B cell (primary cell): ENCODE data around the gene RIPOR2. TPM values are rescaled to one million over a fixed set of nuclear protein-coding genes. Genes with fewer than 3 reads are reported as not detected.

ENCODE experiments used
- ATAC-seq: fragments of 200-7000 bp; cut with Tn5 transposase; one replicate; pipeline ENCODE4 v1.10.0; 2021; ENCODE audit warnings: low read depth, mild to moderate bottlenecking, moderate number of reproducible peaks, moderate library complexity
- CTCF ChIA-PET: fragments of 350-600 bp; sonication (Branson Sonifier 250); formaldehyde crosslinking; loops from one replicate; lab custom pipeline; 2021; ENCODE audit warnings: antibody characterized with exemption, inconsistent platforms; lab: Charles Lee
- POLR2A ChIA-PET: fragments of 350-600 bp; sonication (Branson Sonifier 250); formaldehyde crosslinking; loops from one replicate; lab custom pipeline; 2021; ENCODE audit warnings: antibody characterized with exemption; lab: Charles Lee
- DNase-seq: peaks from one replicate; pipeline ENCODE4 v3.0.0; 2013
- H2AFZ ChIP-seq: 2 replicates; pipeline ENCODE4 v1.6.1; 2012; ENCODE audit warnings: mild to moderate bottlenecking, low read depth, low read length; ENCODE audit not compliant: insufficient read depth, poor library complexity, severe bottlenecking
- H3K27ac ChIP-seq, 2 donors: 1 replicate in 1 of 2; 2 replicates in 1 of 2; pipeline ENCODE4 v1.5.1; 2012 to 2013; ENCODE audit warnings: low read length in 2 of 2, mild to moderate bottlenecking in 2 of 2, moderate library complexity in 1 of 2
- H3K27me3 ChIP-seq, 4 experiments: fragments of 200-600 bp in 1 of 4; sonication (generic) in 1 of 4; replicated peaks in 1 of 4; 1 replicate in 2 of 4; 2 replicates in 2 of 4; pipeline versions ENCODE4 v1.6.1 to v1.7.0; 2013 to 2016; ENCODE audit warnings: low read length in 3 of 4, mild to moderate bottlenecking in 2 of 4, mixed read lengths in 1 of 4, moderate library complexity in 1 of 4; ENCODE audit not compliant: insufficient read depth in 4 of 4, control insufficient read depth in 3 of 4; ENCODE audit errors: control extremely low read depth in 1 of 4
- H3K36me3 ChIP-seq, 2 experiments: replicated peaks in 1 of 2; 1 replicate in 1 of 2; 2 replicates in 1 of 2; pipeline versions ENCODE4 v1.6.1 to v1.7.1; 2013; ENCODE audit warnings: low read length in 1 of 2; ENCODE audit not compliant: insufficient read depth in 2 of 2, control insufficient read depth in 1 of 2; ENCODE audit errors: control extremely low read depth in 1 of 2, extremely low read depth in 1 of 2
- H3K4me1 ChIP-seq, 2 donors: fragments of 200-600 bp in 1 of 2; sonication (generic) in 1 of 2; 1 replicate in 1 of 2; 2 replicates in 1 of 2; pipeline versions ENCODE4 v1.5.1 to v1.6.1; 2013 to 2017; ENCODE audit warnings: low read length in 2 of 2; ENCODE audit not compliant: control insufficient read depth in 2 of 2, insufficient read depth in 2 of 2
- H3K4me2 ChIP-seq: replicated peaks from 2 replicates; pipeline ENCODE3; 2012; ENCODE audit warnings: mild to moderate bottlenecking, low read depth, low read length; ENCODE audit not compliant: poor library complexity, severe bottlenecking
- H3K4me3 ChIP-seq, 5 experiments: fragments of 200-600 bp in 1 of 5; sonication (generic) in 1 of 5; 1 replicate in 3 of 5; 2 replicates in 2 of 5; pipeline versions ENCODE4 v1.5.1 to v1.7.0; 2011 to 2016; ENCODE audit warnings: low read length in 4 of 5, mild to moderate bottlenecking in 4 of 5, low read depth in 2 of 5, control low read depth in 1 of 5, moderate library complexity in 1 of 5; ENCODE audit not compliant: insufficient read depth in 1 of 5; ENCODE audit errors: control extremely low read depth in 1 of 5, extremely low read depth in 1 of 5
- H3K79me2 ChIP-seq: fragments of 200-600 bp; sonication (generic); one replicate; pipeline ENCODE4 v1.6.0; 2016; ENCODE audit warnings: low read length; ENCODE audit not compliant: control insufficient read depth, insufficient read depth
- H3K9ac ChIP-seq: fragments of 200-600 bp; sonication (generic); 2 replicates; pipeline ENCODE4 v1.6.1; 2017; ENCODE audit warnings: mild to moderate bottlenecking, low read length, moderate library complexity
- H3K9me3 ChIP-seq, 3 donors: one replicate each; pipeline versions ENCODE4 v1.6.1 to v1.7.1; 2013; ENCODE audit warnings: low read length in 2 of 3; ENCODE audit not compliant: control insufficient read depth in 2 of 3, insufficient read depth in 1 of 3; ENCODE audit errors: control extremely low read depth in 1 of 3
- H4K20me1 ChIP-seq: 2 replicates; pipeline ENCODE4 v1.6.0; 2012; ENCODE audit warnings: mild to moderate bottlenecking, low read length; ENCODE audit not compliant: insufficient read depth, control insufficient read depth, poor library complexity, severe bottlenecking
- H3K27ac Mint-ChIP-seq: one replicate; pipeline ENCODE4 v1.8.0; 2021; ENCODE audit warnings: mixed read lengths
- H3K27me3 Mint-ChIP-seq: one replicate; pipeline ENCODE4 v1.8.0; 2021; ENCODE audit warnings: mixed read lengths
- H3K4me1 Mint-ChIP-seq: one replicate; pipeline ENCODE4 v1.8.0; 2021; ENCODE audit warnings: mixed read lengths
- H3K4me3 Mint-ChIP-seq: one replicate; pipeline ENCODE4 v1.8.0; 2021; ENCODE audit warnings: mixed read lengths
- H3K9me3 Mint-ChIP-seq: one replicate; pipeline ENCODE4 v1.8.0; 2022; ENCODE audit warnings: mixed read lengths; ENCODE audit not compliant: insufficient read depth
- CTCF ChIP-seq: fragments of 200-600 bp; IDR thresholded peaks from one replicate; pipeline ENCODE4 v1.8.0; 2022; ENCODE audit warnings: antibody characterized with exemption, mild to moderate bottlenecking
- EZH2 ChIP-seq: IDR thresholded peaks from 2 replicates; pipeline ENCODE4 v1.6.1; 2012; ENCODE audit warnings: borderline replicate concordance, low read depth, mild to moderate bottlenecking, moderate library complexity, low read length; ENCODE audit not compliant: insufficient read depth, poor library complexity, severe bottlenecking
- WGBS: methylation state at CpG from one replicate; pipeline ENCODE4 v1.1.5; 2013; ENCODE audit warnings: missing lambda C conversion rate; ENCODE audit not compliant: insufficient coverage; 5-methylcytosine and 5-hydroxymethylcytosine counted together
- intact Hi-C: fragments of 100-400 bp; cut with micrococcal nuclease; formaldehyde crosslinking; loops from one replicate; pipeline ENCODE4 v1.10.0; 2022
- polyA plus RNA-seq: library from polyadenylated mRNA; depleted of rRNA; stranded (reverse); fragments of >200 nt; gene quantifications from 2 replicates; pipeline ENCODE4 v1.2.3, GENCODE V29; 2012
- total RNA-seq, 2 donors: library from RNA; stranded (reverse); fragments of 120-200 nt in 1 of 2; gene quantifications; 1 replicate in 1 of 2; 2 replicates in 1 of 2; pipeline versions ENCODE4 v1.2.3 to v1.2.4, GENCODE V29; 2013 to 2022

Gene RIPOR2
- total and polyA plus RNA-seq, 2 donors (not counting 1 experiment from before 2014, with no cell fraction given), result 300 to 430 TPM

GRCh38 chr6:24957199-24957598 is 21.4 kb upstream of the RIPOR2 start:
- Histone ChIP-seq H3K4me2 (peak overlapping the region; percentile 40), H3K9me3 (peaks cover 0 to 13% (median 6%) of the 10 kb centered on the region in 3 donors), H3K27me3 (no peaks in the 10 kb centered on the region), H3K79me2 (peaks cover 79% of the 10 kb centered on the region), H3K27ac (peak overlapping the region; percentile 12 to 70), H4K20me1 (no peaks in the 10 kb centered on the region), H3K36me3 (no peaks in the 10 kb centered on the region), H3K4me3 (peak overlapping the region in 1 of 5 experiments; percentile 25), H2AFZ (no peak overlapping the region), H3K9ac (no peak overlapping the region), H3K4me1 (peaks cover 81 to 84% of the 10 kb centered on the region in 2 donors)
- H3K27me3 Mint-ChIP-seq, result no peaks in the 10 kb centered on the region
- peaks cover 79% of the 10 kb centered on the region for H3K4me1 Mint-ChIP-seq
- ChIA-PET POLR2A (interaction anchor here (9.9 kb wide), 1 partner anchor 20 kb away, joined by 229 read pairs; the partner anchor contains the start of gene RIPOR2), CTCF (interaction anchor here (1.2 to 4.4 kb wide), 7 partner anchors 9 to 39 kb away, joined by 3 to 26 read pairs (median 4); partner anchors contain the start of gene RIPOR2)
- WGBS, result no CpG with 5 or more reads among the region's 3 CpGs
- TF ChIP-seq EZH2 (no peak), CTCF (no peak)
- DNase-seq (no peak), ATAC-seq (no peak)
- peak overlapping the region; percentile 88 for H3K27ac Mint-ChIP-seq
- intact Hi-C loops, result no loop called here
- peak overlapping the region; percentile 59 for H3K4me3 Mint-ChIP-seq
- H3K9me3 Mint-ChIP-seq, result peaks cover 3% of the 10 kb centered on the region

GRCh38 chr6:24953726-24954125 is 18.0 kb upstream of the RIPOR2 start:
- WGBS, result 100% methylated on average over 2 of the region's 3 CpGs
- no peak overlapping the region for H3K4me3 ChIP-seq
- peaks cover 55% of the 10 kb centered on the region for H3K79me2 ChIP-seq
- no peaks in the 10 kb centered on the region for H3K27me3 Mint-ChIP-seq
- H3K4me1 ChIP-seq, result peaks cover 81 to 86% of the 10 kb centered on the region in 2 donors
- ChIA-PET POLR2A (interaction anchor here (9.9 kb wide), 1 partner anchor 17 kb away, joined by 229 read pairs; the partner anchor contains the start of gene RIPOR2), CTCF (interaction anchor here (0.7 to 8.5 kb wide), 5 partner anchors 12 to 48 kb away, joined by 3 to 227 read pairs (median 4); partner anchors contain the start of gene RIPOR2)
- peak overlapping the region; percentile 30 for H3K4me3 Mint-ChIP-seq
- H3K9ac ChIP-seq, result no peak overlapping the region
- H3K9me3 ChIP-seq, result peaks cover 0 to 4% (median 2%) of the 10 kb centered on the region in 3 donors
- H3K4me2 ChIP-seq, result peak overlapping the region; percentile 79
- peak overlapping the region; percentile 29 for H2AFZ ChIP-seq
- intact Hi-C loops, result no loop called here
- DNase-seq (no peak), ATAC-seq (no peak)
- H3K9me3 Mint-ChIP-seq, result peaks cover 3% of the 10 kb centered on the region
- TF ChIP-seq CTCF, result no peak
- TF ChIP-seq EZH2, result no peak
- H3K27me3 ChIP-seq, result no peaks in the 10 kb centered on the region
- peaks cover 81% of the 10 kb centered on the region for H3K4me1 Mint-ChIP-seq
- H4K20me1 ChIP-seq, result no peaks in the 10 kb centered on the region
- H3K36me3 ChIP-seq, result no peaks in the 10 kb centered on the region
- H3K27ac ChIP-seq, result peak overlapping the region; percentile 92 to 93
- peak overlapping the region; percentile 87 for H3K27ac Mint-ChIP-seq
